A549 (cell line): ENCODE data around the gene NAP1L4.

ENCODE experiments used
- KDM1A ChIP-seq: fragments of 200-600 bp; sonication (generic); IDR thresholded peaks from 2 replicates; pipeline ENCODE4 v1.6.1; 2016; ENCODE audit warnings: low read depth, mild to moderate bottlenecking
- POLR2A ChIP-seq: IDR thresholded peaks from 2 replicates; pipeline ENCODE4 v1.6.1; 2012; ENCODE audit warnings: mild to moderate bottlenecking, low read length
- TF ChIP-seq, protein P1 (sequence below): fragments of >200 bp; sonication (Bioruptor Twin); formaldehyde crosslinking; IDR thresholded peaks from 3 replicates; pipeline ENCODE4 v1.5.1; 2016
- TF ChIP-seq, protein P2 (sequence below): IDR thresholded peaks from 2 replicates; pipeline ENCODE4 v1.6.1; 2012

DNA sequence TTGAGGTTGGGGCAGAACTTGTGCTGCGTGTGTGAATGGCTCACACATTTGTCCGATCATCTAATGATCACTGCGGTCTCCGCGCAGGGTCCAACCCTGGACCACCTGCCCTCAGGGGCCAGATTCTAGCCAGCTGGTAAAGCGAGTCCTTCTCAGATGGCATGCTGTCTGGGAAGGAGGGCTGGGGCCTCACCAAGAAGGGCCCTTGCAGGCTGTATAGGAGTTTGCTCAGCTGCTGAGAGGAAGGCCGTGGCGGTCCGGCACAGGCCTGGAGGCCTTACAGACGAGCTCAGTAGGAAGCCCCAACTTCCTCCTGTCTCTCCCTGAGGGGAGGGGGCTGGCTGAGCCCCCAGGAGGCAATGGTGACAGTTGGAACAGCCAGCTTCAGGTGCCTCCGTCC, 76.7 kb downstream of the NAP1L4 start:
- TF ChIP-seq, protein P1, sequence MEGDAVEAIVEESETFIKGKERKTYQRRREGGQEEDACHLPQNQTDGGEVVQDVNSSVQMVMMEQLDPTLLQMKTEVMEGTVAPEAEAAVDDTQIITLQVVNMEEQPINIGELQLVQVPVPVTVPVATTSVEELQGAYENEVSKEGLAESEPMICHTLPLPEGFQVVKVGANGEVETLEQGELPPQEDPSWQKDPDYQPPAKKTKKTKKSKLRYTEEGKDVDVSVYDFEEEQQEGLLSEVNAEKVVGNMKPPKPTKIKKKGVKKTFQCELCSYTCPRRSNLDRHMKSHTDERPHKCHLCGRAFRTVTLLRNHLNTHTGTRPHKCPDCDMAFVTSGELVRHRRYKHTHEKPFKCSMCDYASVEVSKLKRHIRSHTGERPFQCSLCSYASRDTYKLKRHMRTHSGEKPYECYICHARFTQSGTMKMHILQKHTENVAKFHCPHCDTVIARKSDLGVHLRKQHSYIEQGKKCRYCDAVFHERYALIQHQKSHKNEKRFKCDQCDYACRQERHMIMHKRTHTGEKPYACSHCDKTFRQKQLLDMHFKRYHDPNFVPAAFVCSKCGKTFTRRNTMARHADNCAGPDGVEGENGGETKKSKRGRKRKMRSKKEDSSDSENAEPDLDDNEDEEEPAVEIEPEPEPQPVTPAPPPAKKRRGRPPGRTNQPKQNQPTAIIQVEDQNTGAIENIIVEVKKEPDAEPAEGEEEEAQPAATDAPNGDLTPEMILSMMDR, result no peak
- TF ChIP-seq POLR2A (no peak), KDM1A (no peak)
- TF ChIP-seq, protein P2, sequence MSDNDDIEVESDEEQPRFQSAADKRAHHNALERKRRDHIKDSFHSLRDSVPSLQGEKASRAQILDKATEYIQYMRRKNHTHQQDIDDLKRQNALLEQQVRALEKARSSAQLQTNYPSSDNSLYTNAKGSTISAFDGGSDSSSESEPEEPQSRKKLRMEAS, result no peak
